Colonic mucosa (tissue), 4 donors: ENCODE measurements around the gene CTCFL. TPM values are rescaled to one million over a fixed set of nuclear protein-coding genes. Genes with fewer than 3 reads are reported as not detected.
A peak's percentile ranks its signal among the peaks of the same experiment; 100 is the strongest.

Source experiments
- DNase-seq: peaks from one replicate; pipeline ENCODE4 v3.0.0-alpha.2; 2020
- H3K27ac ChIP-seq: fragments of 200-600 bp; one replicate; pipeline ENCODE4 v1.8.0; 2021
- H3K27me3 ChIP-seq: fragments of 200-600 bp; one replicate; pipeline ENCODE4 v1.8.0; 2021
- H3K36me3 ChIP-seq: fragments of 200-600 bp; one replicate; pipeline ENCODE4 v1.8.0; 2021
- H3K4me1 ChIP-seq: fragments of 200-600 bp; one replicate; pipeline ENCODE4 v1.8.0; 2021; ENCODE audit warnings: mild to moderate bottlenecking
- H3K4me3 ChIP-seq: fragments of 200-600 bp; one replicate; pipeline ENCODE4 v1.8.0; 2021
- H3K9ac ChIP-seq, 2 donors: one replicate each; pipeline ENCODE4 v1.7.0; 2013; ENCODE audit warnings: control low read depth in 2 of 2, low read depth in 2 of 2, low read length in 2 of 2
- H3K9me3 ChIP-seq: fragments of 200-600 bp; one replicate; pipeline ENCODE4 v1.8.0; 2021
- CTCF ChIP-seq: fragments of 200-600 bp; IDR thresholded peaks from one replicate; pipeline ENCODE4 v1.8.0; 2022; ENCODE audit warnings: antibody characterized with exemption, mild to moderate bottlenecking
- intact Hi-C: fragments of 100-400 bp; cut with DNase I; formaldehyde crosslinking; loops from one replicate; pipeline ENCODE4 v1.14.1; 2022
- total RNA-seq, 2 donors: library from RNA; stranded (reverse); fragmentation: NEBNext Ultra II Directional in 1 of 2; extraction: Animal tissue kit (Norgen Biotek cat#: 25700) in 1 of 2; gene quantifications; one replicate each; pipeline ENCODE4 v1.2.1, GENCODE V29; 2021
- donor health status: healthy.
- donor health status: DM: no; HTN: no; CAD: no.
- donor health status: DM: no; HTN: no; CAD: no.

CTCFL gene
- total RNA-seq, 2 donors from 2014 or later = 0.47 TPM; not detected in 1

GRCh38 chr20:57501461-57502335, 23.2 kb downstream of the CTCFL start:
- H3K36me3 ChIP-seq = no peaks in the 10 kb centered on the region
- H3K4me1 ChIP-seq = no peaks in the 10 kb centered on the region
- H3K9me3 ChIP-seq = no peaks in the 10 kb centered on the region
- H3K4me3 ChIP-seq = no peak overlapping the region
- no peak overlapping the region for H3K27ac ChIP-seq
- no peak for TF ChIP-seq CTCF
- intact Hi-C loops = no loop called here
- H3K9ac ChIP-seq = no peak overlapping the region
- DNase-seq = no peak
- no peaks in the 10 kb centered on the region for H3K27me3 ChIP-seq

GRCh38 chr20:57500962-57501361, 24.0 kb downstream of the CTCFL start:
- H3K27ac ChIP-seq = no peak overlapping the region
- no peak overlapping the region for H3K9ac ChIP-seq
- intact Hi-C loops = no loop called here
- no peaks in the 10 kb centered on the region for H3K9me3 ChIP-seq
- H3K36me3 ChIP-seq = no peaks in the 10 kb centered on the region
- H3K4me3 ChIP-seq = no peak overlapping the region
- H3K4me1 ChIP-seq = no peaks in the 10 kb centered on the region
- TF ChIP-seq CTCF = no peak
- DNase-seq = no peak
- H3K27me3 ChIP-seq = no peaks in the 10 kb centered on the region

GRCh38 chr20:57500235-57500634, 24.7 kb downstream of the CTCFL start:
- no peak for TF ChIP-seq CTCF
- Histone ChIP-seq H3K4me3 (no peak overlapping the region), H3K9me3 (no peaks in the 10 kb centered on the region), H3K4me1 (no peaks in the 10 kb centered on the region), H3K27me3 (no peaks in the 10 kb centered on the region), H3K9ac (no peak overlapping the region), H3K27ac (no peak overlapping the region), H3K36me3 (no peaks in the 10 kb centered on the region)
- intact Hi-C loops = no loop called here
- DNase-seq = no peak

- no peak for DNase-seq
- Histone ChIP-seq H3K36me3 (no peaks in the 10 kb centered on the region), H3K9ac (no peak overlapping the region), H3K4me3 (no peak overlapping the region), H3K27me3 (no peaks in the 10 kb centered on the region), H3K9me3 (no peaks in the 10 kb centered on the region), H3K4me1 (no peaks in the 10 kb centered on the region), H3K27ac (no peak overlapping the region)
- no peak for TF ChIP-seq CTCF
- intact Hi-C loops = no loop called here
Measured at GRCh38 chr20:57499676-57500075, 25.3 kb downstream of the CTCFL start.

GRCh38 chr20:57498425-57499400, 26.2 kb downstream of the CTCFL start:
- intact Hi-C loops = no loop called here
- Histone ChIP-seq H3K9ac (no peak overlapping the region), H3K9me3 (no peaks in the 10 kb centered on the region), H3K27me3 (no peaks in the 10 kb centered on the region), H3K4me3 (no peak overlapping the region), H3K36me3 (no peaks in the 10 kb centered on the region), H3K27ac (no peak overlapping the region), H3K4me1 (no peaks in the 10 kb centered on the region)
- TF ChIP-seq CTCF = peak; percentile 37
- DNase-seq = peak; percentile 40
